ENCODE data around the gene CNTRL.
A peak's percentile ranks its signal among the peaks of the same experiment; 100 is the strongest.
"Not testable (repeated sequence)": the region's sequence is repeated elsewhere in the genome, so short reads cannot be mapped to it uniquely, and the experiment has no call there.

The CNTRL gene

GRCh38 chr9:121133104-121133816 lies 58.5 kb downstream of the CNTRL start:
- no peak for DNase-seq

- DNase-seq = no peak
Observed at GRCh38 chr9:121135642-121136041, 60.9 kb downstream of the CNTRL start.

DNA sequence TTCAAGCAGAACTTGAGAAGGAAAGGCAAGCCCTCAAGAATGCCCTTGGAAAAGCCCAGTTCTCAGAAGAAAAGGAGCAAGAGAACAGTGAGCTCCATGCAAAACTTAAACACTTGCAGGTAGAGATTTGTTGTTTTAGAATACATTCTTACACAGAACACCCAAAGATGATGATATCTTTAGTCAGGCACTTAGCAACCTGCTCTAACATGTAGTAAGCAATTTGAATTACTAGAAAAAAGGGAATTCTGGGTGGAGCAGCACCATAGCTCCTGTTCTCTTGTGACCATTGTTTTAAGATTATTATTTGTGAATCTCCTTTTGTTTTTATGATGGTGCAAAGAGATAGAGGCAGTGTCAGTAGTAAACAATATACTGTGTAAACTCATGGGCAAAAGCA lies 63.8 kb downstream of the CNTRL start:
- no peak for DNase-seq

GRCh38 chr9:121138973-121139372 lies 64.2 kb downstream of the CNTRL start:
- no peak for DNase-seq

- no peak for DNase-seq
Observed at GRCh38 chr9:121140162-121140561, 65.4 kb downstream of the CNTRL start.

DNA sequence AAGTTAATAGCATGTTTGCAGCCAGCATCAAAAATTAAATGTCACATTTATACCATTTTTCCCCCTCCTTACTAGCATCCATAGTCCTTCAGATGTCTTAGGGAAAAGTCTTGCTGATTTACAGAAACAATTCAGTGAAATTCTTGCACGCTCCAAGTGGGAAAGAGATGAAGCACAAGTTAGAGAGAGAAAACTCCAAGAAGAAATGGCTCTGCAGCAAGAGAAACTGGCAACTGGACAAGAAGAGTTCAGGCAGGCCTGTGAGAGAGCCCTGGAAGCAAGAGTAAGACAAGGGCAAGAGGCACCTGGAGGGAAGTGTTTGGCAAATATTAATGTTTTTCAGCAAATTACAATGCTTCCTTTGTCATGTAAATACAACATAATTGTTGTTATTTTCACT lies 66.6 kb downstream of the CNTRL start:
- no peak for DNase-seq

- no peak for DNase-seq
Observed at GRCh38 chr9:121141706-121142105, 67.0 kb downstream of the CNTRL start.

- no peak for DNase-seq
Observed at GRCh38 chr9:121143771-121144170, 69.0 kb downstream of the CNTRL start.

- DNase-seq = no peak
Observed at GRCh38 chr9:121144482-121144881, 69.7 kb downstream of the CNTRL start.

DNA sequence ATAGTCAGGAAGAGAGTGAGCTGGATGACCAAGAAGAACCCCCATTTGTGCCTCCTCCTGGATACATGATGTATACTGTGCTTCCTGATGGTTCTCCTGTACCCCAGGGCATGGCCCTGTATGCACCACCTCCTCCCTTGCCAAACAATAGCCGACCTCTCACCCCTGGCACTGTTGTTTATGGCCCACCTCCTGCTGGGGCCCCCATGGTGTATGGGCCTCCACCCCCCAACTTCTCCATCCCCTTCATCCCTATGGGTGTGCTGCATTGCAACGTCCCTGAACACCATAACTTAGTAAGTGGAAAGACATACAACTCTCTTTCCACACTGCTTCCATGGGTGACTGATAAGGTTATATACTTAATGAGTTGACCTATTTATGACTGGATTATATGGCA lies 75.4 kb downstream of the CNTRL start:
- DNase-seq = no peak

- peak; percentile 39 for DNase-seq
Observed at GRCh38 chr9:121153642-121154041, 78.9 kb downstream of the CNTRL start.

GRCh38 chr9:121154782-121155181 lies 80.0 kb downstream of the CNTRL start:
- DNase-seq = peak; percentile 77

DNA sequence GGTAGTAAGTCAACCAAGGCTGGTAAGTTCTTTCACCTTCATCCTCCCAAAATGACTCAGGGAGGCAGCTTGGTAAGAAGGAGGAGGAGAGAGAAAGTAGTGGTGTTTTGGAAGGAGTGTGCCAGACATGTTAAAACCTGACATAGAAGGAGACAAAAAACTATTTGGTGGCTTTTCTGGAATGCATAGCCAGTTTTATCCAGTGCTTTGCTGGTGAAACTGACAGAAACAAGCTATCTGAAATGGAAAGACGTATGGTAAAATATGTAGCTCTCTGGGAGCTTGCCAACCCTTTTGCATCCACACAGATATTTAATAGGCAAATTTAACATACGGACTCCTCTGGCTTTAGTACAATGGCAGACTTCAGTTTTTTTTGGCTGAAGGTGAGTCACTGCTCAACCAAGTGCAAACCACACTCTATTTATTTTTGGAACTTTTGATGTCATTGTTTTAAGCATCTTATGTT lies 81.5 kb downstream of the CNTRL start:
- no peak for DNase-seq

DNA sequence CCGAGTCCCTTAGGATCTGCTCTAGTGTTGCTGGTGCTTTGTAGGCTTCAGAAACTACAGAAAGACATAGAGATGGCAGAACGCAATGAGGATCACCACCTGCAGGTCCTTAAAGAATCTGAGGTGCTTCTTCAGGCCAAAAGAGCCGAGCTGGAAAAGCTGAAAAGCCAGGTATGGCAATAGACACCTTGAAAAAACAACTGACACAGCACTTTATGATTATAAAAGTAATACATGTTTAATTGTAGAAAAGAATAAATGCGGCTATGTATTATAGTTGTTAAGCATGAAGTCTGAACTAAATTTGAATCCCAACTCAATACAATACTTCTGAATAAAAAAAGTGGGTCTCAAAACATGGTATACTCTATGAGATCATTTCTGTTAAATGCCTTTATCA lies 83.2 kb downstream of the CNTRL start:
- DNase-seq = no peak

DNA sequence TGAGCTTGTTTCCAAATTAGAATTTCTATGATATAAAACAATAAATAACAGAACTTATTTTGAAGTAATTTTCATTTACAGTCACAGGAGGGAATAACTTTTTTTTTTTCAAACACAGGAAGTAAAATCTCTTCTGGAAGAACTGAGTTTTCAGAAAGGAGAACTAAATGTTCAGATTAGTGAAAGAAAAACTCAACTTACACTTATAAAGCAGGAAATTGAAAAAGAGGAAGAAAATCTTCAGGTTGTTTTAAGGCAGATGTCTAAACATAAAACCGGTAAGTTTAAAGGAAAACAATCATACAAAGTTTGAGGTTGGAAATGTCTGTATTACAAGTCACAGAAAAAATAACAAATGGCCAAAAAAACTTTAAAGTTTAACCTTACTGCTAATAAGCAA lies 85.3 kb downstream of the CNTRL start:
- peak; percentile 76 for DNase-seq

- no peak for DNase-seq
Observed at GRCh38 chr9:121168052-121168451, 93.3 kb downstream of the CNTRL start.

- no peak for DNase-seq
Observed at GRCh38 chr9:121169094-121169601, 94.4 kb downstream of the CNTRL start.

DNA sequence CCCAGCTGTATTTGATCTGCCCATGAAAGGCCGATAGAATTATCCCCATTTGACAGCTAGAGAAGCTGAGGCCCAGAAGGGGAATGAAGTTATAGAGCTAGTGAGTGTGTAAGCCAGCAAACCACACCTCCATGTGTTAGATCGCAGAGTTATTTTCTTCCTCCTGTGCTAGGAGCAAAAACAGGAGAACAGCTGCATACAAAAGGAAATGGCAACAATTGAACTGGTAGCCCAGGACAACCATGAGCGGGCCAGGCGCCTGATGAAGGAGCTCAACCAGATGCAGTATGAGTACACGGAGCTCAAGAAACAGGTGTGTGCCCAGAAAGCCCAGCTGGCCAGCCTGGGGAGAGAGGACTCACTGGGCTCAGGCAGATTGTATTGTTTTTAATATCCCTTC lies 96.5 kb downstream of the CNTRL start:
- no peak for DNase-seq

DNA sequence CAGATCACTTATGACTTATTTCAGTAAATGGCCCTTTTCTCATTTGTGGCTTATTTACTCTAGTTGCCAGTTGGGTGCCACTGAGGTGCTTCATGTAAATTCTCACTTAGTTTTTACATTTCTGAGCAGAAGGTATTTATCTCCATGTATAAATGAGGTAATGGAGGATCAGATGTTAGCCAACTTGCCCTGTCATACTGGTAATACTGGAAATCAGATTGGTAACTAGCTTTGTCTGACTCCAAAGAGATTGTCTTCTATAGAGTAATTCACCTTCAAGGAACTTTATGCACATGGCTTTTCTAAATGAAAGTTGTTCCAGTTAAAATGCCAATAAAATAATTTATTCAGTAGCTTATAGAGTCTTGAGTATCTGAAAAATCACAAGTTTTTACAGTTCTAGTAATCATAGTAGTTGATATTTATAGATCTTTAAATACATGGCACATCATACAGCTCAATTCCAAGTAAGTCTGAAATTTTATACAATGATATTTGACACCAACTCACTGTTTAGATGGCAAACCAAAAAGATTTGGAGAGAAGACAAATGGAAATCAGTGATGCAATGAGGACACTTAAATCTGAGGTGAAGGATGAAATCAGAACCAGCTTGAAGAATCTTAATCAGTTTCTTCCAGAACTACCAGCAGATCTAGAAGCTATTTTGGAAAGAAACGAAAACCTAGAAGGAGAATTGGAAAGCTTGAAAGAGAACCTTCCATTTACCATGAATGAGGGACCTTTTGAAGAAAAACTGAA lies 98.2 kb downstream of the CNTRL start:
- no peak for DNase-seq

DNA sequence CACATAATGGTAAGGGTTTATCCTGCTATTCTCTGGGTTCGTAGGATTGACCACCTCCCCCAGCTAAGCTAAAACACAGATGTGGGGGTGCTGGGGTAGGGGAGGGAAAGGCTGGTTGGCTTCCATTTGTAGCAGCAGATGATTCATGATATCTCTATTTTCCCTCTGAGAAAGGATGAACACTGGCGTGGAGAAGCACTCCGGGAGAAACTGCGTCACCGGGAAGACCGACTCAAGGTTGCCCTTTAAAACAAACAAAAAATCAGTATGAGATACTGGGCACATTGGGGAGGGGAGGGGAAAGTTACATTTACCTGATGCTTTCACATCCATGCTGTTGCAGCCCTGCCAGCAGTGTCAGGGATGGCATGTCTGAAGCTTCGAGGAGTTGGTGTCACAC lies 98.7 kb downstream of the CNTRL start:
- no peak for DNase-seq

DNA sequence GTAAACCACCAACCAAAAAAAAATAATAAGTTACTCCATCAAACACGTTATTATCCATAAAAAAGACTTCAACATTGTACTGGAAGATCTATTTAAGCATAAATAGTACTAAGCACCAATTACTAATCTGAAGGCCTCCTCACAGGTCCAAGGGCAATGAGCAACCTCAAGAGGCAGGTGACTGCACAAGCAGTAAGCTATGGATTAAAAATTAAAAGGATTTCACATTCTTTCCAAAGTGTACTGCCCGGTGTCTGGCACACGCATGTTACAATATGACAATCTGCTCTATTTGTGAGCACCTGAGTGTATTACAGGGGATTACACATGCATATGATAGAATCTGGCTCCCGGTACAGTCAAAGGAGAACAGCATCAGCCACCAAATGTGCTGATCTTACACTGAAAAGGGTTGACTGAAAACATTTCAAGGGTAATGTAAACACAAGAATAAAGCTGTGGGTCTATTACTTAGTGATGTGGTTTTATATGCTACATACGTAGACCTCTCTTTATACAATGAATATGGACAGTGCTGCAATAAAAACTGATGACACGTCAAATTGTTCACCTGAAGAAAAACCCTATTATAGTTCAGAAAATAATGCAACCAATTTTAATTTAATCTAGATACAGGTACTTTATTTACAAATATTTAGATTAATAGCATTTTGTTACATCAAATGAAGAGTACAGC lies 104.1 kb downstream of the CNTRL start:
- no peak for DNase-seq

- DNase-seq = not testable (repeated sequence)
Observed at GRCh38 chr9:121179373-121179721, 104.6 kb downstream of the CNTRL start.

DNA sequence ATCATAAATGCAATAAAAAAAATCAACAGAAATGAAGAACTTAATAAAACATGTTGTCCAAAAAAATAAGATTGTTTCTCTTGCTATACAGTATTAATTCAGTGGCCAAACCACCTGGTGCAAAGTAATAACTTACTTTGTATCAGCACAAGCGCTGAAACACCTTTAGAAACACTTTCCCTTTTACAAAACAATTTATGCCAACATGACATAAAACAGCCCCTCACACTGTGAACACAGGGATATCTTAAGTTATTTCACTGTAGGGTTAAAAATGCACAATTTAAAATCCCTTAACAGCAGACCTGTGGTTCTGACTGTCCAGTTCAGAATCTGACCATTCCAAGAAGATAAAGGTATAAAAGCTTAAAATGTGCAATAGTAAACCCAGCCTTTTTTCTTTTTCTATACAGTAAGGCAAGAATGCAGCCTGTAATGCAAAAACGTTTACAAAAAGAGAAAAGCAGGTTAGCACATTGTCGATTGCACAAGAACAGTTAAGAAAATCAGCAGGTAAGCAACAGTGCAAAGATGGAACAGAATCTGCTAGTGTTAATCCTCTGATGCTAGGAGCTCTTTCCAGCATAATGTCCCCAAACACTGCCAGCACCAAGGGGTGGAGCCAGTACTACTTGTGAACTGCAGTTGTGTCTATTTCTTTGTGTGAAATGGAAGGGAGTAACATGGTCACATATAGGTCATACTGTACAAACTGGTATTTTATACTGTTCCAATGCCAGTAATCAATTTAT lies 105.4 kb downstream of the CNTRL start:
- DNase-seq = no peak

Measured in OCI-M1 (cell line).